GM18511 (cell line): ENCODE data around the gene TNKS2.
"Not testable (repeated sequence)": the region's sequence is repeated elsewhere in the genome, so short reads cannot be mapped to it uniquely, and the experiment has no call there.

Source experiments
- ATAC-seq: cut with Tn5 transposase; IDR thresholded peaks from one replicate; pipeline ENCODE4 v1.9.1; 2021; ENCODE audit warnings: mild to moderate bottlenecking, moderate library complexity; ENCODE audit not compliant: unreplicated experiment

The TNKS2 gene

GRCh38 chr10:91796331-91797047 is 1.7 kb upstream of the TNKS2 start:
- ATAC-seq, result peak; percentile 52

- no peak for ATAC-seq
Observed at GRCh38 chr10:91797048-91797690, 1.1 kb upstream of the TNKS2 start.

- ATAC-seq, result peak; percentile 46
Observed at GRCh38 chr10:91798649-91799611, 704 bp downstream of the TNKS2 start.

GRCh38 chr10:91799612-91799975 is 1.4 kb downstream of the TNKS2 start:
- ATAC-seq, result no peak

GRCh38 chr10:91800182-91800581 is 2.0 kb downstream of the TNKS2 start:
- ATAC-seq, result no peak

- ATAC-seq, result no peak
Observed at GRCh38 chr10:91800756-91801155, 2.5 kb downstream of the TNKS2 start.

- no peak for ATAC-seq
Observed at GRCh38 chr10:91803386-91804125, 5.3 kb downstream of the TNKS2 start.

- no peak for ATAC-seq
Observed at GRCh38 chr10:91804126-91804510, 5.9 kb downstream of the TNKS2 start.

- no peak for ATAC-seq
Observed at GRCh38 chr10:91805110-91805838, 7.0 kb downstream of the TNKS2 start.

- ATAC-seq, result not testable (repeated sequence)
Observed at GRCh38 chr10:91807264-91807663, 9.0 kb downstream of the TNKS2 start.

- no peak for ATAC-seq
Observed at GRCh38 chr10:91813251-91813650, 15.0 kb downstream of the TNKS2 start.

GRCh38 chr10:91816981-91817380 is 18.8 kb downstream of the TNKS2 start:
- ATAC-seq, result no peak

GRCh38 chr10:91820144-91820543 is 21.9 kb downstream of the TNKS2 start:
- no peak for ATAC-seq

GRCh38 chr10:91824076-91824475 is 25.9 kb downstream of the TNKS2 start:
- ATAC-seq, result no peak

GRCh38 chr10:91829268-91829667 is 31.0 kb downstream of the TNKS2 start:
- no peak for ATAC-seq

GRCh38 chr10:91838199-91838598 is 40.0 kb downstream of the TNKS2 start:
- ATAC-seq, result no peak

- ATAC-seq, result no peak
Observed at GRCh38 chr10:91843083-91843482, 44.9 kb downstream of the TNKS2 start.

- ATAC-seq, result no peak
Observed at GRCh38 chr10:91856637-91857036, 58.4 kb downstream of the TNKS2 start.

- ATAC-seq, result no peak
Observed at GRCh38 chr10:91860885-91861284, 62.7 kb downstream of the TNKS2 start.

- ATAC-seq, result no peak
Observed at GRCh38 chr10:91864099-91864498, 65.9 kb downstream of the TNKS2 start.
